ENCODE data around the gene EVL.

DNA sequence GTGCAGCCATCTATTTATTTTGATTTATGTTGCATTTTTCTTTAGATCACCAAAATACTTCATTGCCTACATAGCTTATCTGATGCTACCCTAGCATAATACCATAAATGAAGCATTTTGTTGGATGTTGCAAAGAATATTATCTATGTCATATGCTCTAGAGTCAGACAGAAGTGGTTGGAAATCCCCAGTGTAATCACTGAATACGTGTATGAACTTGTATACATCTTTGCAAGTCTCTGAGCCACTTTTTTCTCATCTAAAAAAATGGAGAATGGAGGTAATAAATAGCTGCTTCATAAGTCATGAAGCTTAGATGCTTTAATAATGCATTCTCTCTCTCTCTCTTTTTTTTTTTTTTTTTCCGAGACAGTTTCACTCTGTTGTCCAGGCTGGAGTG lies 18.5 kb downstream of the EVL start:
- no peak for TF ChIP-seq POLR2A (IDR thresholded peaks at IDR 0.05; ENCODE audit: low read length)
- no peak for TF ChIP-seq GATA1 (IDR thresholded peaks at IDR 0.05; ENCODE audit: low read depth, low read length)
